AG09319 (cell line): ENCODE results near the gene PEX5.

Source experiments
- DNase-seq: peaks from one replicate; pipeline ENCODE4 v3.0.0-alpha.2; 2010; ENCODE audit warnings: low read depth; ENCODE audit errors: extremely low read depth
- CTCF ChIP-seq: IDR thresholded peaks from 2 replicates; pipeline ENCODE4 v1.5.1; 2011; ENCODE audit warnings: low read depth, mild to moderate bottlenecking, inconsistent platforms, low read length, moderate library complexity

PEX5 gene

GRCh38 chr12:7145671-7146070, 43.8 kb upstream of the PEX5 start:
- no peak for TF ChIP-seq CTCF
- DNase-seq, result no peak

GRCh38 chr12:7146228-7146627, 43.3 kb upstream of the PEX5 start:
- no peak for DNase-seq
- no peak for TF ChIP-seq CTCF

GRCh38 chr12:7146906-7147305, 42.6 kb upstream of the PEX5 start:
- no peak for DNase-seq

GRCh38 chr12:7150356-7150755, 39.1 kb upstream of the PEX5 start:
- TF ChIP-seq CTCF, result no peak
- DNase-seq, result no peak

More at GRCh38 chr12:7146906-7147305, 42.6 kb upstream of the PEX5 start:
- TF ChIP-seq CTCF, result no peak

- no peak for TF ChIP-seq CTCF
- DNase-seq, result no peak
Observed at GRCh38 chr12:7150841-7151240, 38.6 kb upstream of the PEX5 start.

GRCh38 chr12:7151532-7151931, 38.0 kb upstream of the PEX5 start:
- no peak for DNase-seq
- TF ChIP-seq CTCF, result no peak

GRCh38 chr12:7152818-7153217, 36.7 kb upstream of the PEX5 start:
- no peak for DNase-seq
- TF ChIP-seq CTCF, result no peak

GRCh38 chr12:7154042-7154441, 35.4 kb upstream of the PEX5 start:
- no peak for DNase-seq
- no peak for TF ChIP-seq CTCF
